ENCODE results near the gene SLC12A7. TPM values are rescaled to one million over a fixed set of nuclear protein-coding genes. Genes with fewer than 3 reads are reported as not detected.

Gene SLC12A7
- total RNA-seq, 1 experiment from 2014 or later = 207 TPM

DNA sequence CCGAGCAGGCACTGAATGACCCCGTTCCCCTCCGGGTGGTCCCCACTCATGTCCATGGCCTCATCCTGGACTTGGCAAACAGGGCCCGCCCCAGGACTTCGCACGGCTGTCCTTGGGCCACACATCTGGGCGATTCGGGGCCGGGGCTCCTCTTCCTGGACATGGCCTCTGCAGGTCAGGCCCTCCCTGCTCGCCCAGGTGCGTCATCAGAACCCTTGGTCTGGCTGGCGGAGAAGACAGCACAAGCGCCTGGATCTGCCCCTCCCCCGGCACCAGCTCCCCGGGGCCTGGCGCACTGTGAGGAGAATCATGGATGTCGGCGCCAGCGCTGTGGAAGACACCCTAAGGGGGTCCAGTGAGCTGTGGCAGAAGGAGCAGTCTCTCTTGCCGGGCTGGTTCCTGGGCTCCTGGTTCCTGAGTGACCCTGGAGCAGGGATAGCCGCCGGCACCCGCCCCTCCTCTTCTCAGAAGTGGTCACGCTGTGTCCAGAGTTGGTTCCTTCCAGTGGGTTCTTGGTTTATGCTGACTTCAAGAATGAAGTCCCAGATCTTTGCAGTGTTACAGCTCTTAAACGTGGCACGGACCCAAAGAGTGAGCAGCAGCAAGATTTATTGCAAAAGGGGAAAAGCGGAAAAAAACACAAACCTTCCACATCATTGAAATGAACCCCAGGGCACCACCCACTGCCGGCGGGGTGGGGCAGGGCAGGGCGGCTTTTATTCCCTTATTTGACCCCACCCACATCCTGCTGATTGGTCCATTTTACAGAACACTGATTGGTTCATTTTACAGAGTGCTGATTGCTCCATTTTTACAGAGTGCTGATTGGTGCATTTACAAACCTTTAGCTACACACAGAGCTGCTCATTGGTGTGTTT lies 25.9 kb upstream of the SLC12A7 start:
- H3K4me3 ChIP-seq = no peak overlapping the region
- TF ChIP-seq EZH2 (IDR thresholded peaks at IDR 0.05; ENCODE audit: low read depth) = no peak
- TF ChIP-seq, protein P1, sequence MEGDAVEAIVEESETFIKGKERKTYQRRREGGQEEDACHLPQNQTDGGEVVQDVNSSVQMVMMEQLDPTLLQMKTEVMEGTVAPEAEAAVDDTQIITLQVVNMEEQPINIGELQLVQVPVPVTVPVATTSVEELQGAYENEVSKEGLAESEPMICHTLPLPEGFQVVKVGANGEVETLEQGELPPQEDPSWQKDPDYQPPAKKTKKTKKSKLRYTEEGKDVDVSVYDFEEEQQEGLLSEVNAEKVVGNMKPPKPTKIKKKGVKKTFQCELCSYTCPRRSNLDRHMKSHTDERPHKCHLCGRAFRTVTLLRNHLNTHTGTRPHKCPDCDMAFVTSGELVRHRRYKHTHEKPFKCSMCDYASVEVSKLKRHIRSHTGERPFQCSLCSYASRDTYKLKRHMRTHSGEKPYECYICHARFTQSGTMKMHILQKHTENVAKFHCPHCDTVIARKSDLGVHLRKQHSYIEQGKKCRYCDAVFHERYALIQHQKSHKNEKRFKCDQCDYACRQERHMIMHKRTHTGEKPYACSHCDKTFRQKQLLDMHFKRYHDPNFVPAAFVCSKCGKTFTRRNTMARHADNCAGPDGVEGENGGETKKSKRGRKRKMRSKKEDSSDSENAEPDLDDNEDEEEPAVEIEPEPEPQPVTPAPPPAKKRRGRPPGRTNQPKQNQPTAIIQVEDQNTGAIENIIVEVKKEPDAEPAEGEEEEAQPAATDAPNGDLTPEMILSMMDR (conservative IDR thresholded peaks at IDR 0.05) = no peak
- no TSS peak for BruUV-seq (replicated peaks)
- no peak overlapping the region for H2AFZ ChIP-seq
- H3K27ac ChIP-seq = no peak overlapping the region
- no peaks in the 10 kb centered on the region for H3K36me3 ChIP-seq (ENCODE audit: low read depth)
- H3K9me3 ChIP-seq (ENCODE audit: insufficient read depth, low read depth) = no peaks in the 10 kb centered on the region
- H3K27me3 ChIP-seq (ENCODE audit: insufficient read depth, low read depth) = no peaks in the 10 kb centered on the region
- no peaks in the 10 kb centered on the region for H3K9me2 ChIP-seq (ENCODE audit: insufficient read depth)
- H3K4me2 ChIP-seq = no peak overlapping the region
- H3F3A ChIP-seq (ENCODE audit: insufficient read depth, low read depth) = peaks cover 5% of the 10 kb centered on the region; the same call in 1 of the 2 replicates
- H3K4me1 ChIP-seq (replicated peaks; ENCODE audit: insufficient read depth) = 0 out of 2 replicates have a peak, but pooled peaks cover 3% of the 10 kb centered on the region
- no peaks in the 10 kb centered on the region for H3K79me2 ChIP-seq (ENCODE audit: low read depth)
- H4K20me1 ChIP-seq (ENCODE audit: insufficient read depth) = no peaks in the 10 kb centered on the region
- peak in 1 of 2 experiments; percentile 44 for DNase-seq
- POLR2A ChIA-PET (ENCODE audit: unreplicated experiment) = interaction anchor here (0.6 kb wide), 2 partner anchors 7 to 24 kb away, joined by 3 to 10 read pairs; no protein-coding TSS in a partner anchor
- CTCF ChIA-PET = interaction anchor here (0.5 to 2.3 kb wide), 3 partner anchors 214 to 677 kb away, joined by 3 to 10 read pairs (median 4); no protein-coding TSS in a partner anchor
- intact Hi-C loops (cut with micrococcal nuclease; ENCODE audit: unreplicated experiment) = no loop called here

DNA sequence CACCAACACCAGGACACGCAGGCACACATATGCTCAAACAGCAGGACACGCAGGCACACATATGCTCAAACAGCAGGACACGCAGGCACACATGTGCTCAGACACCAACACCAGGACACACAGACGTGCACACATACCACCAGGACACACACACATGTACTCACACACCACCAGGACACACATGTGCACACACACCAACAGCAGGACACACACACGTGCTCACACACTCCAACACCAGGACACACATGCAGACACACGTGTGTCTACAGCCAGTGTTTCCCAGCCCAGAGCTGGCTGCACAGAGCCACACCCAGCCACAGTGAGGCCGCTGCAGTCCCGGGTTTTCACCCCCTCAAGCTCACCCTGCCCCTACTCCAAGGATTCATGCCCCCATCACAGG lies 25.0 kb upstream of the SLC12A7 start:
- Histone ChIP-seq H3K9me3 (ENCODE audit: insufficient read depth, low read depth) (no peaks in the 10 kb centered on the region), H3F3A (ENCODE audit: insufficient read depth, low read depth) (peaks cover 5% of the 10 kb centered on the region; the same call in 1 of the 2 replicates), H3K27ac (no peak overlapping the region), H3K9me2 (ENCODE audit: insufficient read depth) (no peaks in the 10 kb centered on the region), H3K4me2 (no peak overlapping the region), H3K79me2 (ENCODE audit: low read depth) (no peaks in the 10 kb centered on the region), H3K27me3 (ENCODE audit: insufficient read depth, low read depth) (no peaks in the 10 kb centered on the region), H4K20me1 (ENCODE audit: insufficient read depth) (no peaks in the 10 kb centered on the region), H2AFZ (no peak overlapping the region), H3K36me3 (ENCODE audit: low read depth) (no peaks in the 10 kb centered on the region), H3K4me1 (replicated peaks; ENCODE audit: insufficient read depth) (0 out of 2 replicates have a peak, but pooled peaks cover 3% of the 10 kb centered on the region), H3K4me3 (no peak overlapping the region)
- no peak for DNase-seq
- CTCF ChIA-PET = no interaction called here
- TF ChIP-seq, protein P1 (conservative IDR thresholded peaks at IDR 0.05) = no peak
- BruUV-seq (replicated peaks) = no TSS peak
- POLR2A ChIA-PET (ENCODE audit: unreplicated experiment) = no interaction called here
- intact Hi-C loops (cut with micrococcal nuclease; ENCODE audit: unreplicated experiment) = no loop called here

DNA sequence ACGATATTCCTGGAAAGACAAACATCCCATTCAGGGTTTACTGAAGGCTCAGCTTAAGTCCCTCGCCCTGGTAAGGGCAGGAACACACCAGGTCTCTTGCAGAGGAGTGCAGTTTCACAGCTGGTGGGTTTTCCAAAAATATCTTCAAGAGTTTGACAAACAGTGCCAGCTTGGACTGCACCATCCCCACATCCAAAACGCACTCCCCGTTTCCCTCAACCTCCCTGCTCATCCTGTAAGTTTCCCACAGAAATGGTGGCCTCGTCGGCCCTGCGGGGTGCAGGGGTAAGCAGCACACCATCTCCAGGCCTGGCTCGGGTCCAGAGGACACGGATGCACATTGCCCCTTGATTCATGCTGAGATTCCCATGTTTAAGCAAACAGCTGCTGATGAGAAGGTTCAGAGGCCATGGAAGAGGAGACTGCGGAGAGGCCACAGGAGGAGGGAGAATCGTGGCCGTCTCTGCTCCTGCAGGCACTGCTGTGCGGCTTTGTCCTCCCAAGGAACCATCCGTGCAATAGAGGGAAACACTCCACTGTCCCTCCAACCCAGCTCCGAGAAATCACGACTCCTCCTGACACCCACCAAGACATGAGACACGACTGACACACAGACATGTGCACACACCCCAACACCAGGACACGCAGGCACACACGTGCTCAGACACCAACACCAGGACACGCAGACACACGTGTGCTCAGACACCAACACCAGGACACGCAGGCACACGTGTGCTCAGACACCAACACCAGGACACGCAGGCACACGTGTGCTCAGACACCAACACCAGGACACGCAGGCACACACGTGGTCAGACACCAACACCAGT lies 24.0 kb upstream of the SLC12A7 start:
- CTCF ChIA-PET = no interaction called here
- no peak for DNase-seq
- peaks cover 12% of the 10 kb centered on the region for H3K4me1 ChIP-seq (replicated peaks; ENCODE audit: insufficient read depth)
- no peaks in the 10 kb centered on the region for H3K9me2 ChIP-seq (ENCODE audit: insufficient read depth)
- H2AFZ ChIP-seq = no peak overlapping the region
- no peaks in the 10 kb centered on the region for H3K27me3 ChIP-seq (ENCODE audit: insufficient read depth, low read depth)
- peaks cover 5% of the 10 kb centered on the region; the same call in 1 of the 2 replicates for H3F3A ChIP-seq (ENCODE audit: insufficient read depth, low read depth)
- no peak overlapping the region for H3K4me3 ChIP-seq
- TF ChIP-seq, protein P1 (conservative IDR thresholded peaks at IDR 0.05) = no peak
- no peak for TF ChIP-seq EZH2 (IDR thresholded peaks at IDR 0.05; ENCODE audit: low read depth)
- no peaks in the 10 kb centered on the region for H3K79me2 ChIP-seq (ENCODE audit: low read depth)
- H4K20me1 ChIP-seq (ENCODE audit: insufficient read depth) = no peaks in the 10 kb centered on the region
- intact Hi-C loops (cut with micrococcal nuclease; ENCODE audit: unreplicated experiment) = no loop called here
- POLR2A ChIA-PET (ENCODE audit: unreplicated experiment) = no interaction called here
- no peaks in the 10 kb centered on the region for H3K9me3 ChIP-seq (ENCODE audit: insufficient read depth, low read depth)
- no peaks in the 10 kb centered on the region for H3K36me3 ChIP-seq (ENCODE audit: low read depth)
- no peak overlapping the region for H3K27ac ChIP-seq
- H3K4me2 ChIP-seq = no peak overlapping the region
- no TSS peak for BruUV-seq (replicated peaks)

Data from PC-9 (cell line).